Smooth muscle cell (in vitro differentiated cells): Measurements from ENCODE around the gene GBX2. TPM values are rescaled to one million over a fixed set of nuclear protein-coding genes. Genes with fewer than 3 reads are reported as not detected.

Source experiments
- DNase-seq: peaks from one replicate; lab custom pipeline; 2025; ENCODE audit not compliant: unreplicated experiment; lab: John Stamatoyannopoulos, UW
- H2AFZ ChIP-seq: fragments of 200-600 bp; sonication (generic); 2 replicates; pipeline ENCODE4 v1.6.0; 2016; ENCODE audit warnings: antibody characterized with exemption, low read depth, mild to moderate bottlenecking
- H3F3A ChIP-seq: fragments of 200-600 bp; sonication (generic); 2 replicates; pipeline ENCODE4 v1.6.0; 2017; ENCODE audit warnings: antibody characterized with exemption, low read depth
- H3K27ac ChIP-seq: fragments of 200-600 bp; sonication (generic); 2 replicates; pipeline ENCODE4 v1.5.1; 2016; ENCODE audit warnings: low read depth, mild to moderate bottlenecking
- H3K27me3 ChIP-seq: fragments of 200-600 bp; sonication (generic); 2 replicates; pipeline ENCODE4 v1.6.1; 2016; ENCODE audit warnings: low read depth, mild to moderate bottlenecking
- H3K36me3 ChIP-seq: fragments of 200-600 bp; sonication (generic); 2 replicates; pipeline ENCODE4 v1.5.1; 2016; ENCODE audit warnings: low read depth
- H3K4me1 ChIP-seq: fragments of 200-600 bp; sonication (generic); 2 replicates; pipeline ENCODE4 v1.5.1; 2016; ENCODE audit warnings: low read depth
- H3K4me2 ChIP-seq: fragments of 200-600 bp; sonication (generic); 2 replicates; pipeline ENCODE4 v1.6.0; 2016; ENCODE audit warnings: mild to moderate bottlenecking
- H3K4me3 ChIP-seq: fragments of 200-600 bp; sonication (generic); 2 replicates; pipeline ENCODE4 v1.5.1; 2016; ENCODE audit warnings: mild to moderate bottlenecking
- H3K79me2 ChIP-seq: fragments of 200-600 bp; sonication (generic); 2 replicates; pipeline ENCODE4 v1.6.0; 2016; ENCODE audit warnings: low read depth, mild to moderate bottlenecking
- H3K9ac ChIP-seq: fragments of 200-600 bp; sonication (generic); 2 replicates; pipeline ENCODE4 v1.6.0; 2016; ENCODE audit warnings: low read depth
- H3K9me3 ChIP-seq: fragments of 200-600 bp; sonication (generic); replicated peaks from 2 replicates; pipeline ENCODE4 v1.5.1; 2016; ENCODE audit warnings: low read depth
- H4K20me1 ChIP-seq: fragments of 200-600 bp; sonication (generic); 2 replicates; pipeline ENCODE4 v1.6.0; 2016; ENCODE audit warnings: low read depth
- CTCF ChIP-seq: fragments of 200-600 bp; sonication (generic); IDR thresholded peaks from 2 replicates; pipeline ENCODE4 v1.5.1; 2017; ENCODE audit warnings: borderline replicate concordance, mild to moderate bottlenecking, antibody characterized with exemption; ENCODE audit not compliant: insufficient read depth, poor library complexity, severe bottlenecking
- WGBS: methylation state at CpG from one replicate; pipeline ENCODE4 v1.1.7; 2016; ENCODE audit warnings: low lambda C conversion rate; 5-methylcytosine and 5-hydroxymethylcytosine counted together
- polyA plus RNA-seq: library from polyadenylated mRNA; unstranded; fragments of >200 nt; fragmentation: Nextera tagmentation; extraction: Ambion mirVana; gene quantifications from 2 replicates; pipeline ENCODE4 v1.2.1, GENCODE V29; 2016
- total RNA-seq: library from RNA; depleted of rRNA; stranded (reverse); fragments of >200 nt; gene quantifications from 2 replicates; pipeline ENCODE4 v1.2.3, GENCODE V29; 2014

Gene GBX2
- total and polyA plus RNA-seq, 2 experiments from 2014 or later: not detected

- no peaks in the 10 kb centered on the region for H3K36me3 ChIP-seq
- H3K9me3 ChIP-seq: no peaks in the 10 kb centered on the region
- H3F3A ChIP-seq: no peaks in the 10 kb centered on the region
- no peak for DNase-seq
- no peaks in the 10 kb centered on the region for H3K4me1 ChIP-seq
- WGBS: 97% methylated on average over 10 of the region's 10 CpGs
- H3K4me2 ChIP-seq: no peak overlapping the region
- H3K27me3 ChIP-seq: peaks cover 2% of the 10 kb centered on the region
- H3K9ac ChIP-seq: no peak overlapping the region
- no peak for TF ChIP-seq CTCF
- H2AFZ ChIP-seq: no peak overlapping the region
- no peak overlapping the region for H3K27ac ChIP-seq
- no peaks in the 10 kb centered on the region for H4K20me1 ChIP-seq
- H3K79me2 ChIP-seq: no peaks in the 10 kb centered on the region
- no peak overlapping the region for H3K4me3 ChIP-seq
These were observed 31.1 kb downstream of the GBX2 start for GRCh38 chr2:236137066-236137465.

- no peaks in the 10 kb centered on the region for H3F3A ChIP-seq
- H3K4me2 ChIP-seq: no peak overlapping the region
- H4K20me1 ChIP-seq: no peaks in the 10 kb centered on the region
- H3K4me1 ChIP-seq: no peaks in the 10 kb centered on the region
- no peak overlapping the region for H3K27ac ChIP-seq
- H3K9me3 ChIP-seq: no peaks in the 10 kb centered on the region
- no peaks in the 10 kb centered on the region for H3K79me2 ChIP-seq
- H3K9ac ChIP-seq: no peak overlapping the region
- H3K36me3 ChIP-seq: no peaks in the 10 kb centered on the region
- 95% methylated on average over 19 of the region's 19 CpGs for WGBS
- DNase-seq: no peak
- peaks cover under 1% of the 10 kb centered on the region for H3K27me3 ChIP-seq
- no peak for TF ChIP-seq CTCF
- H3K4me3 ChIP-seq: no peak overlapping the region
- no peak overlapping the region for H2AFZ ChIP-seq
These were observed 31.6 kb downstream of the GBX2 start for GRCh38 chr2:236136538-236136937.

- no peak for TF ChIP-seq CTCF
- WGBS: 97% methylated on average over 10 of the region's 12 CpGs
- Histone ChIP-seq H3K4me3 (no peak overlapping the region), H3K27ac (no peak overlapping the region), H3K79me2 (no peaks in the 10 kb centered on the region), H3K4me1 (no peaks in the 10 kb centered on the region), H3K9ac (no peak overlapping the region), H3K9me3 (no peaks in the 10 kb centered on the region), H3K36me3 (no peaks in the 10 kb centered on the region), H3F3A (no peaks in the 10 kb centered on the region), H2AFZ (no peak overlapping the region), H3K27me3 (no peaks in the 10 kb centered on the region), H3K4me2 (no peak overlapping the region), H4K20me1 (no peaks in the 10 kb centered on the region)
- DNase-seq: no peak
These were observed 34.7 kb downstream of the GBX2 start for GRCh38 chr2:236133410-236134012.

GRCh38 chr2:236131073-236131692, 37.0 kb downstream of the GBX2 start:
- Histone ChIP-seq H3K27me3 (no peaks in the 10 kb centered on the region), H3K36me3 (no peaks in the 10 kb centered on the region), H3K4me1 (no peaks in the 10 kb centered on the region), H3K4me2 (no peak overlapping the region), H3K9ac (no peak overlapping the region), H3K27ac (no peak overlapping the region), H4K20me1 (no peaks in the 10 kb centered on the region), H3K79me2 (no peaks in the 10 kb centered on the region), H3K9me3 (no peaks in the 10 kb centered on the region), H2AFZ (no peak overlapping the region), H3F3A (no peaks in the 10 kb centered on the region), H3K4me3 (no peak overlapping the region)
- no peak for DNase-seq
- 91% methylated on average over 10 of the region's 10 CpGs for WGBS
- TF ChIP-seq CTCF: no peak
